HCT116 (cell line): ENCODE measurements around the gene GOT1. TPM values are rescaled to one million over a fixed set of nuclear protein-coding genes. Genes with fewer than 3 reads are reported as not detected.

ENCODE experiments used
- ATAC-seq: fragments of 200-7000 bp; cut with Tn5 transposase; 2 replicates; pipeline ENCODE4 v1.9.1; 2020; ENCODE audit warnings: mild to moderate bottlenecking, moderate library complexity
- BruUV-seq: library from RNA; stranded (reverse); fragments of 400-500 nt; replicated peaks from 2 replicates; lab custom pipeline; 2021; lab: Mats Ljungman, UMichigan
- CTCF ChIA-PET: fragments of 300-600 bp; sonication (Branson Sonifier 250); formaldehyde crosslinking; loops from one replicate; lab custom pipeline; 2021; ENCODE audit warnings: antibody characterized with exemption; lab: Charles Lee
- POLR2A ChIA-PET: fragments of 300-600, 350-600 bp; sonication (Branson Sonifier 250); formaldehyde crosslinking; loops from one replicate; lab custom pipeline; 2021; ENCODE audit warnings: antibody characterized with exemption; lab: Charles Lee
- RAD21 ChIA-PET, 2 experiments: fragments of 300-600 bp; sonication (Branson Sonifier 250); formaldehyde crosslinking; loops; one replicate each; lab custom pipeline; 2023; ENCODE audit warnings: low total read pairs in 2 of 2; ENCODE audit not compliant: uncharacterized antibody in 2 of 2, unreplicated experiment in 2 of 2, low non-redundant PET in 1 of 2; lab: Charles Lee
- DNase-seq: peaks from one replicate; pipeline ENCODE4 v3.0.0-alpha.2; 2010; ENCODE audit warnings: low read depth, low spot score
- H2AFZ ChIP-seq: fragments of 200-600 bp; shearing (Covaris generic), sonication (generic); 2 replicates; pipeline ENCODE4 v1.6.1; 2017; ENCODE audit warnings: low read depth, mixed run types, mixed read lengths, antibody characterized with exemption, low read length; ENCODE audit not compliant: poor library complexity, severe bottlenecking
- H3K27ac ChIP-seq: 2 replicates; pipeline ENCODE4 v1.5.1; 2012; ENCODE audit warnings: low read depth, low read length
- H3K27me3 ChIP-seq: fragments of 200-600 bp; sonication (generic); 2 replicates; pipeline ENCODE4 v1.6.1; 2016; ENCODE audit warnings: mixed run types, low read length, mixed read lengths; ENCODE audit not compliant: insufficient read depth
- H3K36me3 ChIP-seq, 2 experiments: fragments of 200-500 bp in 1 of 2; fragments of 200-600 bp in 1 of 2; sonication (Bioruptor generic) in 1 of 2; sonication (generic) in 1 of 2; 2 replicates each; pipeline versions ENCODE4 v1.5.1 to v1.6.1; 2014 to 2016; ENCODE audit warnings: low read length in 2 of 2, inconsistent platforms in 1 of 2, mixed read lengths in 1 of 2, mixed run types in 1 of 2; ENCODE audit not compliant: insufficient read depth in 2 of 2, control insufficient read depth in 1 of 2
- H3K4me1 ChIP-seq, 2 experiments: fragments of 200-600 bp in 1 of 2; sonication (generic) in 1 of 2; 2 replicates each; pipeline versions ENCODE4 v1.5.1 to v1.6.1; 2012 to 2017; ENCODE audit warnings: low read length in 2 of 2, inconsistent platforms in 1 of 2, mild to moderate bottlenecking in 1 of 2, mixed read lengths in 1 of 2, mixed run types in 1 of 2, moderate library complexity in 1 of 2; ENCODE audit not compliant: insufficient read depth in 2 of 2, control insufficient read depth in 1 of 2
- H3K4me2 ChIP-seq: fragments of 200-600 bp; sonication (generic); 2 replicates; pipeline ENCODE4 v1.6.1; 2017; ENCODE audit warnings: mixed run types, low read length, mixed read lengths
- H3K4me3 ChIP-seq, 2 experiments: fragments of 200-600 bp in 1 of 2; sonication (generic) in 1 of 2; replicated peaks in 1 of 2; 2 replicates each; pipeline ENCODE4 v1.5.1; 2011 to 2016; ENCODE audit warnings: low read length in 2 of 2, control low read depth in 1 of 2, low read depth in 1 of 2, mild to moderate bottlenecking in 1 of 2, mixed read lengths in 1 of 2, mixed run types in 1 of 2
- H3K79me2 ChIP-seq: fragments of 200-600 bp; sonication (generic); 2 replicates; pipeline ENCODE4 v1.6.1; 2017; ENCODE audit warnings: mild to moderate bottlenecking, mixed run types, low read length, moderate library complexity, mixed read lengths; ENCODE audit not compliant: insufficient read depth
- H3K9ac ChIP-seq: fragments of 200-600 bp; sonication (generic); 2 replicates; pipeline ENCODE4 v1.6.1; 2016; ENCODE audit warnings: low read length, mixed read lengths
- H3K9me2 ChIP-seq: fragments of 200-600 bp; sonication (generic), shearing (Covaris generic); 2 replicates; pipeline ENCODE4 v1.6.1; 2017; ENCODE audit warnings: mixed run types, mild to moderate bottlenecking, moderate library complexity; ENCODE audit not compliant: insufficient read depth
- H3K9me3 ChIP-seq, 2 experiments: fragments of 200-500 bp in 1 of 2; fragments of 200-600 bp in 1 of 2; sonication (Bioruptor generic) in 1 of 2; sonication (generic) in 1 of 2; 2 replicates each; pipeline ENCODE4 v1.6.1; 2014 to 2017; ENCODE audit warnings: low read length in 2 of 2, mixed read lengths in 2 of 2, inconsistent platforms in 1 of 2, low read depth in 1 of 2, mild to moderate bottlenecking in 1 of 2, mixed run types in 1 of 2, moderate library complexity in 1 of 2; ENCODE audit not compliant: control insufficient read depth in 1 of 2, insufficient read depth in 1 of 2
- H4K20me1 ChIP-seq: fragments of 200-600 bp; sonication (generic), shearing (Covaris generic); 2 replicates; pipeline ENCODE4 v1.6.1; 2017; ENCODE audit warnings: mixed run types, mild to moderate bottlenecking, moderate library complexity; ENCODE audit not compliant: insufficient read depth
- CBX3 ChIP-seq: IDR thresholded peaks from 2 replicates; pipeline ENCODE4 v1.6.1; 2012; ENCODE audit warnings: low read depth
- ELF1 ChIP-seq: IDR thresholded peaks from 2 replicates; pipeline ENCODE4 v1.6.1; 2012; ENCODE audit warnings: low read depth, borderline replicate concordance
- EZH2phosphoT487 ChIP-seq: fragments of 200-600 bp; IDR thresholded peaks from 2 replicates; pipeline ENCODE4 v1.6.1; 2018; ENCODE audit warnings: antibody characterized with exemption, borderline replicate concordance
- FOSL1 ChIP-seq: IDR thresholded peaks from 2 replicates; pipeline ENCODE4 v1.6.1; 2012; ENCODE audit warnings: low read depth
- RAD21 ChIP-seq: IDR thresholded peaks from 2 replicates; pipeline ENCODE4 v1.6.1; 2012; ENCODE audit warnings: low read depth, mild to moderate bottlenecking
- SIN3A ChIP-seq: IDR thresholded peaks from 2 replicates; pipeline ENCODE4 v1.6.1; 2012; ENCODE audit warnings: low read depth
- SP1 ChIP-seq: IDR thresholded peaks from 2 replicates; pipeline ENCODE4 v1.6.1; 2012; ENCODE audit warnings: low read depth
- TCF7L2 ChIP-seq: IDR thresholded peaks from 2 replicates; pipeline ENCODE4 v1.7.0; 2011; ENCODE audit warnings: borderline replicate concordance, inconsistent platforms; ENCODE audit not compliant: insufficient read depth, insufficient read length; ENCODE audit errors: extremely low read depth
- YY1 ChIP-seq: IDR thresholded peaks from 2 replicates; pipeline ENCODE4 v1.6.1; 2011; ENCODE audit warnings: low read length, low read depth, moderate library complexity, mild to moderate bottlenecking; ENCODE audit not compliant: insufficient replicate concordance; ENCODE audit errors: extremely low read depth
- ZFX ChIP-seq: fragments of 450-650 bp; IDR thresholded peaks from 2 replicates; pipeline ENCODE4 v1.6.1; 2017
- intact Hi-C: fragments of 100-400 bp; cut with micrococcal nuclease; formaldehyde crosslinking; loops from 2 replicates; pipeline ENCODE4 v1.10.0; 2022
- total RNA-seq: library from RNA; stranded (reverse); gene quantifications from one replicate; pipeline ENCODE4 v1.2.1, GENCODE V29; 2021; ENCODE audit not compliant: unreplicated experiment
- TF ChIP-seq, protein P1 (sequence below): IDR thresholded peaks from 2 replicates; pipeline ENCODE4 v1.6.1; 2011; ENCODE audit warnings: mild to moderate bottlenecking, low read length, moderate library complexity; ENCODE audit not compliant: insufficient replicate concordance; ENCODE audit errors: extremely low read depth
- TF ChIP-seq, protein P2 (sequence below), 3 experiments: fragments of 200-600 bp in 1 of 3; sonication (generic) in 1 of 3; IDR thresholded peaks in 2 of 3; conservative IDR thresholded peaks in 1 of 3; 2 replicates each; pipeline ENCODE4 v1.5.1; 2012 to 2017; ENCODE audit warnings: low read depth in 2 of 3, low read length in 2 of 3, antibody characterized with exemption in 1 of 3, borderline replicate concordance in 1 of 3, control low read depth in 1 of 3, mild to moderate bottlenecking in 1 of 3, mixed read lengths in 1 of 3, mixed run types in 1 of 3, moderate library complexity in 1 of 3; ENCODE audit not compliant: insufficient read depth in 1 of 3
- TF ChIP-seq, protein P3 (sequence below): IDR thresholded peaks from 2 replicates; pipeline ENCODE4 v1.6.1; 2012

The GOT1 gene
- total RNA-seq, 1 experiment from 2014 or later: 135 TPM

DNA sequence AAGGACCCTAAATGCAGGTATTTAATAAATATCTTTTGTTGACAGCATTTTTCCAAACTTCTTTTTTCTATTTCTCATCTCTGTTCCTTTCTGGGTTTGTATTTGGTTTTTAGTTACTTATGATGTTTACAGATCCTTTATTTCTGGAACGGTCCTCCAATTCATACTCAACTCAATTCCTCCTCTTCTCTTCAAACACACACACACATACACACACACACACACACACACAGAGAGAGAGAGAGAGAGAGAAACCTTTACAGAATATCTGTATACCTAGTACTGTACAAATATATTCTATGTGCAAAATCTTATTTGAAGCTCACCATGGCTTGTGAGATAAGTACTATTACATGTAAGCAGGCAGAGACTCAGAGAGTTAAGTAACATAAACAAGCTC, 21.6 kb upstream of the GOT1 start:
- no peak for DNase-seq
- POLR2A ChIA-PET: no interaction called here
- no peak overlapping the region for H3K4me2 ChIP-seq
- TF ChIP-seq EZH2phosphoT487 (no peak), TCF7L2 (no peak), SIN3A (no peak), CBX3 (no peak), RAD21 (no peak), ZFX (no peak), ELF1 (no peak), SP1 (no peak), FOSL1 (no peak), YY1 (no peak)
- TF ChIP-seq, protein P1, sequence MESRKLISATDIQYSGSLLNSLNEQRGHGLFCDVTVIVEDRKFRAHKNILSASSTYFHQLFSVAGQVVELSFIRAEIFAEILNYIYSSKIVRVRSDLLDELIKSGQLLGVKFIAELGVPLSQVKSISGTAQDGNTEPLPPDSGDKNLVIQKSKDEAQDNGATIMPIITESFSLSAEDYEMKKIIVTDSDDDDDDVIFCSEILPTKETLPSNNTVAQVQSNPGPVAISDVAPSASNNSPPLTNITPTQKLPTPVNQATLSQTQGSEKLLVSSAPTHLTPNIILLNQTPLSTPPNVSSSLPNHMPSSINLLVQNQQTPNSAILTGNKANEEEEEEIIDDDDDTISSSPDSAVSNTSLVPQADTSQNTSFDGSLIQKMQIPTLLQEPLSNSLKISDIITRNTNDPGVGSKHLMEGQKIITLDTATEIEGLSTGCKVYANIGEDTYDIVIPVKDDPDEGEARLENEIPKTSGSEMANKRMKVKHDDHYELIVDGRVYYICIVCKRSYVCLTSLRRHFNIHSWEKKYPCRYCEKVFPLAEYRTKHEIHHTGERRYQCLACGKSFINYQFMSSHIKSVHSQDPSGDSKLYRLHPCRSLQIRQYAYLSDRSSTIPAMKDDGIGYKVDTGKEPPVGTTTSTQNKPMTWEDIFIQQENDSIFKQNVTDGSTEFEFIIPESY: no peak
- TF ChIP-seq, protein P2, sequence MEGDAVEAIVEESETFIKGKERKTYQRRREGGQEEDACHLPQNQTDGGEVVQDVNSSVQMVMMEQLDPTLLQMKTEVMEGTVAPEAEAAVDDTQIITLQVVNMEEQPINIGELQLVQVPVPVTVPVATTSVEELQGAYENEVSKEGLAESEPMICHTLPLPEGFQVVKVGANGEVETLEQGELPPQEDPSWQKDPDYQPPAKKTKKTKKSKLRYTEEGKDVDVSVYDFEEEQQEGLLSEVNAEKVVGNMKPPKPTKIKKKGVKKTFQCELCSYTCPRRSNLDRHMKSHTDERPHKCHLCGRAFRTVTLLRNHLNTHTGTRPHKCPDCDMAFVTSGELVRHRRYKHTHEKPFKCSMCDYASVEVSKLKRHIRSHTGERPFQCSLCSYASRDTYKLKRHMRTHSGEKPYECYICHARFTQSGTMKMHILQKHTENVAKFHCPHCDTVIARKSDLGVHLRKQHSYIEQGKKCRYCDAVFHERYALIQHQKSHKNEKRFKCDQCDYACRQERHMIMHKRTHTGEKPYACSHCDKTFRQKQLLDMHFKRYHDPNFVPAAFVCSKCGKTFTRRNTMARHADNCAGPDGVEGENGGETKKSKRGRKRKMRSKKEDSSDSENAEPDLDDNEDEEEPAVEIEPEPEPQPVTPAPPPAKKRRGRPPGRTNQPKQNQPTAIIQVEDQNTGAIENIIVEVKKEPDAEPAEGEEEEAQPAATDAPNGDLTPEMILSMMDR (IDR thresholded peaks at IDR 0.05 in 2 of 3, conservative IDR thresholded peaks at IDR 0.05 in 1 of 3; ENCODE audit: borderline replicate concordance in 1 of 3, insufficient read depth in 1 of 3, low read depth in 2 of 3, low read length in 2 of 3): no peak
- TF ChIP-seq, protein P3, sequence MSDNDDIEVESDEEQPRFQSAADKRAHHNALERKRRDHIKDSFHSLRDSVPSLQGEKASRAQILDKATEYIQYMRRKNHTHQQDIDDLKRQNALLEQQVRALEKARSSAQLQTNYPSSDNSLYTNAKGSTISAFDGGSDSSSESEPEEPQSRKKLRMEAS: no peak
- BruUV-seq: no TSS peak
- no peak overlapping the region for H3K9ac ChIP-seq
- intact Hi-C loops: no loop called here
- H3K36me3 ChIP-seq: no peaks in the 10 kb centered on the region
- no peak overlapping the region for H3K27ac ChIP-seq
- no peak for ATAC-seq
- H3K9me3 ChIP-seq: no peaks in the 10 kb centered on the region
- RAD21 ChIA-PET: no interaction called here
- no peaks in the 10 kb centered on the region for H3K79me2 ChIP-seq
- no peak overlapping the region for H2AFZ ChIP-seq
- H3K9me2 ChIP-seq: no peaks in the 10 kb centered on the region
- no peaks in the 10 kb centered on the region for H4K20me1 ChIP-seq
- no peak overlapping the region for H3K4me3 ChIP-seq
- no peaks in the 10 kb centered on the region for H3K4me1 ChIP-seq
- H3K27me3 ChIP-seq: peaks cover 83% of the 10 kb centered on the region
- CTCF ChIA-PET: interaction anchor here (1.8 to 2.7 kb wide), 2 partner anchors 16 to 32 kb away, joined by 4 to 22 read pairs; no protein-coding TSS in a partner anchor
